ENCODE measurements around the gene COL15A1.

COL15A1 gene

DNA sequence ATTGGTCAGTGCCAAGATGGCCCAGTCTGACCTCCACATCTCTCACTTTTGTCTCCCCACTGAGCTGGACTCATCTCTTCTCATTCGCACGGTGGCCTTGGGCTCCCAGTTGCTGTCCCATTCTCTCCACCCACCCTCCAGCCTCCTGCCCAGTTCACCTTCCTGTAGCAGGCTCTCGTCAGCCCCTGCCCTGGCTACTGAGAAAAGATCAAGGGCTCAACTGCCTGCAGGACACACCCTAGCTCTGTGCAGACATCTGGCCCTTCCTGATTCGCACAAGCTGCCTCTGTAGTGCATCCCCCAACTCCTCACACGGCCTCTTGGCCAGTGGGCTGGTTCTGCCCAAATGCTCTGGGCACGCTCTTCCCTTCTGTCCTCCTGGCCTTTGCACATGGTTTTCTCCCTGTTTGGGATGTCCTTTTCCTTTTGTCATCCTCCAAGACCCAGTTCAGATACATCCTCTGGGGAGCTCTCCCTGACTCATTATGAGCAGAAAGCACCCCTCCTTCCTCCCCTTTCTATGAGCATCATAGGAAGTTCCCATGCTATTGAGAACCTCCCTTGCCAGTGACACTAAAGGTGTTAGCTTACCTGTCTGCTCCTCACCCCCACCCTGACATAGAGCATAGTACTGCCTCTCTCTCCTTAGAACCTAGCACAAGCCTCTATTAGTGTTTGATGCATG, 82.7 kb downstream of the COL15A1 start:
- DNase-seq (ENCODE audit: low read depth): no peak
- H3K4me3 ChIP-seq (ENCODE audit: low read depth, low read length): no peak overlapping the region
- TF ChIP-seq, protein P1, sequence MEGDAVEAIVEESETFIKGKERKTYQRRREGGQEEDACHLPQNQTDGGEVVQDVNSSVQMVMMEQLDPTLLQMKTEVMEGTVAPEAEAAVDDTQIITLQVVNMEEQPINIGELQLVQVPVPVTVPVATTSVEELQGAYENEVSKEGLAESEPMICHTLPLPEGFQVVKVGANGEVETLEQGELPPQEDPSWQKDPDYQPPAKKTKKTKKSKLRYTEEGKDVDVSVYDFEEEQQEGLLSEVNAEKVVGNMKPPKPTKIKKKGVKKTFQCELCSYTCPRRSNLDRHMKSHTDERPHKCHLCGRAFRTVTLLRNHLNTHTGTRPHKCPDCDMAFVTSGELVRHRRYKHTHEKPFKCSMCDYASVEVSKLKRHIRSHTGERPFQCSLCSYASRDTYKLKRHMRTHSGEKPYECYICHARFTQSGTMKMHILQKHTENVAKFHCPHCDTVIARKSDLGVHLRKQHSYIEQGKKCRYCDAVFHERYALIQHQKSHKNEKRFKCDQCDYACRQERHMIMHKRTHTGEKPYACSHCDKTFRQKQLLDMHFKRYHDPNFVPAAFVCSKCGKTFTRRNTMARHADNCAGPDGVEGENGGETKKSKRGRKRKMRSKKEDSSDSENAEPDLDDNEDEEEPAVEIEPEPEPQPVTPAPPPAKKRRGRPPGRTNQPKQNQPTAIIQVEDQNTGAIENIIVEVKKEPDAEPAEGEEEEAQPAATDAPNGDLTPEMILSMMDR (IDR thresholded peaks at IDR 0.05; ENCODE audit: low read depth, low read length, missing control alignments): no peak

DNA sequence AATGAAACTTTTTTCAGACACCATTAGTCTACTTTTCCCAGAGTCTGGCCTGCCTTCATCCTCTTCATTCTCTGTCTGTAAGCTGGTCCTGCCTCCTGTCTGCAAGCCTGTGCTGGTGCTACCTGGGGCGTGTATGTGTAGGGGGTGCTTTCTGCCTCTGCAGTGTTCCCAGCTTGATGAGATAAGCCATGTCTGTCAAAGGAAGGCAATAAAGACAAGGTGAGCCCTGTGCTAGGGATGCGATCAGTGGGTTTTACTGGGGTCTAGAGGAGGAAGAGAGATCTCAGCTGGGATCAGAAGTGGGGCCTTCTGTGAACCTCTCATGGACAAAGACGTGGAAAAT, 83.2 kb downstream of the COL15A1 start:
- TF ChIP-seq, protein P1 (IDR thresholded peaks at IDR 0.05; ENCODE audit: low read depth, low read length, missing control alignments): no peak
- DNase-seq (ENCODE audit: low read depth): no peak

DNA sequence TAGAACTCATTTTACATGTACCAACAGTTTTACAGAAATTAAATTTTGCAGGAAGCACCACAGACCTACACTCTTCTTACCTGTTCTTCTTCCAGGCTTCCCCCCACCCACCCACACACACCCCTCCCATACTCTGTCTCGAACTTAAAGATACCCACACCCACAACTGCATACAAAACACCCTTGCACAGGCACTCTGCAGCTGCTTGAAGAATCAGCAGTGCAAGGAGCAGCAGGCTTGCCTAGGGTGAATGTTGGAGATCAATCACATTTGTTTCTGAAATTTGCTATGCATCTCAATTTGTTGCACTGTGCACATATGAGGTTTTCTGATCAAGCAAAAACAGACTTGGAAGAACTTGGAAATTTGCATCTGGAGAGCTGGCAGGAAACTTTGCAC, 83.7 kb downstream of the COL15A1 start:
- TF ChIP-seq, protein P1 (IDR thresholded peaks at IDR 0.05; ENCODE audit: low read depth, low read length, missing control alignments): no peak
- no peak overlapping the region for H3K4me3 ChIP-seq (ENCODE audit: low read depth, low read length)
- DNase-seq (ENCODE audit: low read depth): no peak

More for the DNA sequence above, 83.2 kb downstream of the COL15A1 start:
- no peak overlapping the region for H3K4me3 ChIP-seq (ENCODE audit: low read depth, low read length)

DNA sequence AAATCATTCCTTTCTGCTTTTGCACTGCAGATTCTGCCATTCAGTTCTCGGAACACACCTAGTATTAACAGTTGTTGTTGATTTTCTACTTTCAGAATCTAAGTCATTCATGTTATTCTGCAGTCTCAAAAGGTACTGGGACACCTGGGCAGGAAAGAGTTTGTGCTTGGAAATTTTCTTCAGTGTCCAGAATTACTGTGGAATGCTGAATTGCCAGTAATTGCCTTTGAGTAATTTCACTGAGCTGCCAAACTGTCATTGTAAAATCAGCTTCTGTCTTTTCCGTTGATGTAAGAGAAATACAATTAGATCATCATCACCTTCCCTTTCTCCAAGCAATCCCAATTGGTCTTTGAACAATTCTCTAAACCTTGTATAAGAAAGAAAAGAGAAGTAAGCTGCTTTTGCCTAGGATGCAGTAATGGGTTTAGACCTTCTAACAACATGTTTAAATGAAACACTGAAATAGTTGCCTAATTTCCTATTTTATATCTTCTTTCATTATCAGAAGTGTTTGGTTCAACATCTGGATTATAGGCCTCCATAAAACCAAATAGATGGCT, 85.5 kb downstream of the COL15A1 start:
- TF ChIP-seq, protein P1 (IDR thresholded peaks at IDR 0.05; ENCODE audit: low read depth, low read length, missing control alignments): no peak
- DNase-seq (ENCODE audit: low read depth): no peak
- no peak overlapping the region for H3K4me3 ChIP-seq (ENCODE audit: low read depth, low read length)

DNA sequence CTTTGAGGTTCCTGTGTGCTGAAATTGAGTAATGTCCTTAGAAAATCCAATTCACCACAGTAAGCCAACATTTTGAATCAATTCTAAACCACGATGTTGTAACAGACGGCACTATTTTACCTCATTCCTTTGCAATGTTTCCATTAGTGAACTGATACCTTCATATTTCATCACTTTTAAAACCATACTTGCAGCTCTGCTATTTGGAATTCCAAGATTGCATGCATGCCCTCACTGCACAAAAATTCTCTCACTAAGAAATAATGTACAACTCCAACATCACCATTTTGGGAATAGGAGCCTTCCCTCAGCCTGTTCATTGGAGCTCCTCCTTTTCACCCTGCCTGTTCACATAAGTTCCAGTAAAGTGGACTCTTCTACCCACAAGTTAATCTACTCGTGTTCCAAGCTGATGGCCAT, 86.4 kb downstream of the COL15A1 start:
- TF ChIP-seq, protein P1 (IDR thresholded peaks at IDR 0.05; ENCODE audit: low read depth, low read length, missing control alignments): no peak
- no peak for DNase-seq (ENCODE audit: low read depth)
- H3K4me3 ChIP-seq (ENCODE audit: low read depth, low read length): no peak overlapping the region

DNA sequence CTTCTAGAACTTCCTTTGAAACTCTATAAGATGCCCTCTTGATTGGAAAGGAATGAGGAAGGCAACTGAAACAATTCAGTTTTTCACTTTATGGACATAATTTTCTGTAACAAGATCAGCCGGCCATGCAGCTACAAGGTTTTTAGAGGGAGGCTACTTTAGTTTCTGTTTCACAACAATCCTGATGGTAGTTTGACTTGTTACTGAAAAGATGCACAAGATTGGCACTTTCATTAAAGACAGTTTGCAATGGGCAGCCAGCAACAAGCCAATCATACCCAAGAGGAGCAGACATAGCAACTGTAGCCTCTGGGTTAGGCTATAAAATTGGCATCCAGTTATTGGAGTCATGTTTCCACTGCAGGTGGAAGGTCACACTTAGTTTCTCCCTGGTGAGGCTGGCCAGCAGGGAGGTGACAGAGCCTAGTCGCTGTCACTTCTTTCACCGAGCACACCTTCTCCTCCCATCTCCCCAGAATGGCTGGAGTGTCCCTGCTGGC, 87.0 kb downstream of the COL15A1 start:
- H3K4me3 ChIP-seq (ENCODE audit: low read depth, low read length): no peak overlapping the region
- TF ChIP-seq, protein P1 (IDR thresholded peaks at IDR 0.05; ENCODE audit: low read depth, low read length, missing control alignments): no peak
- DNase-seq (ENCODE audit: low read depth): no peak

DNA sequence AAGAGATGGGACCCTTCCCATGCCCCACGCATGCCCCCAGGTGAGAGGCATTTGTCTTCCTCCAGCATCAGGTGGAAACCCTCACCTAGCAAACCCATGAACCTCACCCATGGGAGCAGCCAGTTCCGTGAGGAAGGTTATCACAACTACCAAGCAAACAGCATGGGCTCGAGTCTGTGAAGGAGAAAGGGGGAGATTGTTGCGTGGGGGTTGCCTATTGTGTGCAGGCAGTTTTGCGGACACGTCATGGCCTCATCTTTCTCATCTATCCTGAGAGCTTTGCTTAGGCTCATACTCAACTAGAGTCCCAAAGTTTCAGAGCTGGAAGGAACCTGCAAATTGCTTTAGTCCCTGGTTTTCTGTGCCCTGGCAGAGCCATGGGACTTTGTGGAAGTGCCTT, 87.6 kb downstream of the COL15A1 start:
- TF ChIP-seq, protein P1 (IDR thresholded peaks at IDR 0.05; ENCODE audit: low read depth, low read length, missing control alignments): no peak
- H3K4me3 ChIP-seq (ENCODE audit: low read depth, low read length): no peak overlapping the region
- DNase-seq (ENCODE audit: low read depth): no peak

All from GM12864 (cell line).